Body of pancreas (tissue), 4 donors: Measurements from ENCODE around the gene RBM38.

Experiments
- CTCF ChIP-seq, 7 experiments: fragments of 450-650 bp in 4 of 7; fragments of 200-600 bp in 3 of 7; sonication (generic) in 3 of 7; IDR thresholded peaks; one replicate each; pipeline ENCODE4 v1.5.1; 2016 to 2019; ENCODE audit warnings: antibody characterized with exemption in 7 of 7
- POLR2A ChIP-seq, 3 donors: fragments of 450-650 bp; IDR thresholded peaks; one replicate each; pipeline ENCODE4 v1.6.1; 2016; ENCODE audit warnings: antibody characterized with exemption in 3 of 3, mild to moderate bottlenecking in 2 of 3

- no peak for TF ChIP-seq CTCF (IDR thresholded peaks at IDR 0.05)
- peak in 1 of 3 donors; percentile 9 for TF ChIP-seq POLR2A (IDR thresholded peaks at IDR 0.05)
Measured at GRCh38 chr20:57442888-57443239, 51.7 kb downstream of the RBM38 start.
